HepG2 (cell line): ENCODE data around the gene SOCS7.

Experiments
- TF ChIP-seq, protein P1 (sequence below), 2 experiments: sonication (generic) in 1 of 2; formaldehyde crosslinking in 1 of 2; IDR thresholded peaks; 2 replicates each; pipeline versions ENCODE4 v1.5.1 to v1.6.1; 2011 to 2020; ENCODE audit warnings: borderline replicate concordance in 1 of 2, low read depth in 1 of 2, low read length in 1 of 2, mild to moderate bottlenecking in 1 of 2, missing genetic modification reagents in 1 of 2, moderate library complexity in 1 of 2
- TF ChIP-seq, protein P2 (sequence below): sonication (generic); formaldehyde crosslinking; IDR thresholded peaks from 2 replicates; pipeline ENCODE4 v1.5.1; 2020; ENCODE audit warnings: mild to moderate bottlenecking, missing genetic modification reagents, moderate library complexity

DNA sequence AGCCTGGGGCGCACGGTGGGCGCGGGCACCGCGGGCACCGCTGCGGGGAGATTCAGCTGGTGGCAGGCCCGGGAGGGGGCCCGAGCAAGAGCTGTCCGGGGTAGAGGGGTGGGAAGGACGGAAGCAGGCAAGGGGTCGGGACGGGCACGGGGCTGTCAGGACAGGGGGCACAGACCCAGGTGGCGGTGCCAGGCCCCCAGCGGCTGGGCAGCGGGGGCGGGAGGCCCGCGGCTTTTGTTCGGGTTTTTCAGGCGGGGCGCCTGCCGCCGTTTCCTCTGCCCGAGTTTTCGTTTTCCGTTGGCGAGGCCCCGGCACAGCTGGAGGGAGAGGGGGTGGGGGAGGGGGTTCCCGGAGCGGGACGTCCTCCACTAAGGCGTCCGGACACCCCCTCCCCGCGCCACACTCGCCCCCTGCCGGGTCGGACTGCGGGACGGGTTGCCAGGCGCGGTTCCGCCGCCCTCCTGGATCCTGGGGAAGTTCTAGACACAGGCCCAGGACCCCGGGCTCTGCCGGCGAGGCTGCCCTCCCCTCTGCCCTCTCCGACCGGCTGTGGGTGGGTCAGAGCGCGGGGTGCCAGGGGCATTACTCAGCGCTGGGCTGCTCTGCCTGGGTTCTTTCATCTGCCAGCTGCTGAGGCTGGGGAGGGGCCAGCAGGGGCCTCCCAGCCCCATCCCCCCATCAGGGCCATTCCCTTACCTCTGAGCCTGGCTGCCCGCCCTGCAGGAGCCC, 77.2 kb downstream of the SOCS7 start:
- TF ChIP-seq, protein P1, sequence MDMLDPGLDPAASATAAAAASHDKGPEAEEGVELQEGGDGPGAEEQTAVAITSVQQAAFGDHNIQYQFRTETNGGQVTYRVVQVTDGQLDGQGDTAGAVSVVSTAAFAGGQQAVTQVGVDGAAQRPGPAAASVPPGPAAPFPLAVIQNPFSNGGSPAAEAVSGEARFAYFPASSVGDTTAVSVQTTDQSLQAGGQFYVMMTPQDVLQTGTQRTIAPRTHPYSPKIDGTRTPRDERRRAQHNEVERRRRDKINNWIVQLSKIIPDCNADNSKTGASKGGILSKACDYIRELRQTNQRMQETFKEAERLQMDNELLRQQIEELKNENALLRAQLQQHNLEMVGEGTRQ (IDR thresholded peaks at IDR 0.05; ENCODE audit: low read depth, low read length), result no peak
- TF ChIP-seq, protein P1 (CRISPR knock-in tag; IDR thresholded peaks at IDR 0.05; ENCODE audit: borderline replicate concordance), result no peak
- TF ChIP-seq, protein P2, sequence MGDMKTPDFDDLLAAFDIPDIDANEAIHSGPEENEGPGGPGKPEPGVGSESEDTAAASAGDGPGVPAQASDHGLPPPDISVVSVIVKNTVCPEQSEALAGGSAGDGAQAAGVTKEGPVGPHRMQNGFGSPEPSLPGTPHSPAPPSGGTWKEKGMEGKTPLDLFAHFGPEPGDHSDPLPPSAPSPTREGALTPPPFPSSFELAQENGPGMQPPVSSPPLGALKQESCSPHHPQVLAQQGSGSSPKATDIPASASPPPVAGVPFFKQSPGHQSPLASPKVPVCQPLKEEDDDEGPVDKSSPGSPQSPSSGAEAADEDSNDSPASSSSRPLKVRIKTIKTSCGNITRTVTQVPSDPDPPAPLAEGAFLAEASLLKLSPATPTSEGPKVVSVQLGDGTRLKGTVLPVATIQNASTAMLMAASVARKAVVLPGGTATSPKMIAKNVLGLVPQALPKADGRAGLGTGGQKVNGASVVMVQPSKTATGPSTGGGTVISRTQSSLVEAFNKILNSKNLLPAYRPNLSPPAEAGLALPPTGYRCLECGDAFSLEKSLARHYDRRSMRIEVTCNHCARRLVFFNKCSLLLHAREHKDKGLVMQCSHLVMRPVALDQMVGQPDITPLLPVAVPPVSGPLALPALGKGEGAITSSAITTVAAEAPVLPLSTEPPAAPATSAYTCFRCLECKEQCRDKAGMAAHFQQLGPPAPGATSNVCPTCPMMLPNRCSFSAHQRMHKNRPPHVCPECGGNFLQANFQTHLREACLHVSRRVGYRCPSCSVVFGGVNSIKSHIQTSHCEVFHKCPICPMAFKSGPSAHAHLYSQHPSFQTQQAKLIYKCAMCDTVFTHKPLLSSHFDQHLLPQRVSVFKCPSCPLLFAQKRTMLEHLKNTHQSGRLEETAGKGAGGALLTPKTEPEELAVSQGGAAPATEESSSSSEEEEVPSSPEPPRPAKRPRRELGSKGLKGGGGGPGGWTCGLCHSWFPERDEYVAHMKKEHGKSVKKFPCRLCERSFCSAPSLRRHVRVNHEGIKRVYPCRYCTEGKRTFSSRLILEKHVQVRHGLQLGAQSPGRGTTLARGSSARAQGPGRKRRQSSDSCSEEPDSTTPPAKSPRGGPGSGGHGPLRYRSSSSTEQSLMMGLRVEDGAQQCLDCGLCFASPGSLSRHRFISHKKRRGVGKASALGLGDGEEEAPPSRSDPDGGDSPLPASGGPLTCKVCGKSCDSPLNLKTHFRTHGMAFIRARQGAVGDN (CRISPR knock-in tag), result no peak; the same call in 1 of the 2 replicates
